K562 (cell line): ENCODE data around the gene CBX1. TPM values are rescaled to one million over a fixed set of nuclear protein-coding genes. Genes with fewer than 3 reads are reported as not detected.
A peak's percentile ranks its signal among the peaks of the same experiment; 100 is the strongest.

ENCODE experiments used
- ATAC-seq: fragments of 200-7000 bp; cut with Tn5 transposase; 3 replicates; pipeline ENCODE4 v1.9.1; 2020; ENCODE audit warnings: moderate library complexity
- BruUV-seq: library from RNA; stranded (reverse); fragments of 400-500 nt; replicated peaks from 2 replicates; lab custom pipeline; 2021; lab: Mats Ljungman, UMichigan
- CTCF ChIA-PET: fragments of 300-600 bp; formaldehyde crosslinking; extraction: SDS; loops from one replicate; lab custom pipeline; 2021; ENCODE audit warnings: low intra/inter-chr PET ratio; lab: Yijun Ruan, JAX
- POLR2A ChIA-PET: fragments of 300-600, 350-650 bp; sonication (Branson Sonifier 250); formaldehyde crosslinking; extraction: SDS; loops from one replicate; lab custom pipeline; 2021; ENCODE audit warnings: antibody characterized with exemption, inconsistent platforms; lab: Yijun Ruan, JAX
- DNase-seq, 4 experiments: peaks; one replicate each; pipeline versions ENCODE4 v3.0.0 to v3.0.0-alpha.2; 2011 to 2018; ENCODE audit warnings: low spot score in 3 of 4, mixed read lengths in 3 of 4; ENCODE audit errors: extremely low read depth in 1 of 4
- FAIRE-seq: peaks from 2 replicates; lab custom pipeline; 2011; peaks lifted over from hg19 to GRCh38; lab: Jason Lieb, UNC
- H2AFZ ChIP-seq: 2 replicates; pipeline ENCODE4 v1.6.0; 2011; ENCODE audit warnings: low read depth, low read length, control low read depth, inconsistent platforms
- H3K27ac ChIP-seq: fragments of 200-600 bp; 3 replicates; pipeline ENCODE4 v1.8.0; 2011; ENCODE audit warnings: low read depth, mild to moderate bottlenecking, control low read depth, inconsistent platforms, low read length, moderate library complexity, mixed read lengths; ENCODE audit errors: extremely low read depth
- H3K27me3 ChIP-seq, 2 experiments: fragments of 300-600 bp in 1 of 2; 2 replicates in 1 of 2; 3 replicates in 1 of 2; pipeline versions ENCODE4 v1.6.0 to v1.8.0; 2011; ENCODE audit warnings: inconsistent platforms in 2 of 2, low read length in 2 of 2, mild to moderate bottlenecking in 1 of 2, mixed read lengths in 1 of 2, moderate library complexity in 1 of 2; ENCODE audit not compliant: control insufficient read depth in 2 of 2, insufficient read depth in 2 of 2
- H3K36me3 ChIP-seq: fragments of 300-600 bp; 3 replicates; pipeline ENCODE4 v1.8.0; 2011; ENCODE audit warnings: mild to moderate bottlenecking, low read length, inconsistent platforms; ENCODE audit not compliant: control insufficient read depth, insufficient read depth
- H3K4me1 ChIP-seq, 2 experiments: fragments of 200-600 bp in 1 of 2; replicated peaks in 1 of 2; 2 replicates in 1 of 2; 3 replicates in 1 of 2; pipeline versions ENCODE4 v1.5.1 to v1.8.0; 2011; ENCODE audit warnings: inconsistent platforms in 2 of 2, low read length in 2 of 2, mild to moderate bottlenecking in 1 of 2, mixed read lengths in 1 of 2, moderate library complexity in 1 of 2; ENCODE audit not compliant: control insufficient read depth in 2 of 2, insufficient read depth in 2 of 2
- H3K4me2 ChIP-seq: 2 replicates; pipeline ENCODE4 v1.6.1; 2011; ENCODE audit warnings: low read length, control low read depth, inconsistent platforms, mixed read lengths; ENCODE audit not compliant: insufficient read depth
- H3K4me3 ChIP-seq: fragments of 200-600 bp; sonication (generic), shearing (Covaris generic); 2 replicates; pipeline ENCODE4 v1.5.1; 2016; ENCODE audit warnings: control low read depth, inconsistent platforms
- H3K79me2 ChIP-seq: fragments of 200-600 bp; 3 replicates; pipeline ENCODE4 v1.8.0; 2011; ENCODE audit warnings: low read length, inconsistent platforms; ENCODE audit not compliant: control insufficient read depth, insufficient read depth
- H3K9ac ChIP-seq, 2 experiments: 2 replicates each; pipeline versions ENCODE4 v1.6.0 to v1.6.1; 2011; ENCODE audit warnings: low read depth in 2 of 2, low read length in 2 of 2, control low read depth in 1 of 2, inconsistent platforms in 1 of 2, mild to moderate bottlenecking in 1 of 2, mixed read lengths in 1 of 2; ENCODE audit not compliant: insufficient read depth in 1 of 2
- H3K9me1 ChIP-seq: one replicate; pipeline ENCODE4 v1.6.0; 2011; ENCODE audit warnings: inconsistent platforms, mild to moderate bottlenecking, low read length, moderate library complexity; ENCODE audit not compliant: control insufficient read depth, insufficient read depth
- H3K9me3 ChIP-seq: replicated peaks from 2 replicates; pipeline ENCODE4 v1.5.1; 2011; ENCODE audit warnings: low read depth, low read length, inconsistent platforms; ENCODE audit not compliant: control insufficient read depth, insufficient read depth
- H4K20me1 ChIP-seq: replicated peaks from 2 replicates; pipeline ENCODE4 v1.6.1; 2011; ENCODE audit warnings: low read length, inconsistent platforms, mixed read lengths; ENCODE audit not compliant: control insufficient read depth, insufficient read depth
- CXXC5 ChIP-seq: fragments of 250-450 bp; sonication (Bioruptor Pico); IDR thresholded peaks from 2 replicates; pipeline ENCODE4 v1.8.0; 2022; ENCODE audit warnings: inconsistent platforms, mild to moderate bottlenecking, moderate library complexity
- ELF2 ChIP-seq: fragments of 250-450 bp; sonication (Bioruptor Pico); IDR thresholded peaks from 2 replicates; pipeline ENCODE4 v1.5.0; 2021; ENCODE audit warnings: mild to moderate bottlenecking
- FOXJ2 ChIP-seq: fragments of 200-800 bp; sonication (Bioruptor generic); IDR thresholded peaks from 2 replicates; pipeline ENCODE4 v1.6.1; 2016; ENCODE audit warnings: missing genetic modification characterization, missing compliant biosample characterization
- FOXP1 ChIP-seq: sonication (generic); formaldehyde crosslinking; IDR thresholded peaks from 2 replicates; pipeline ENCODE4 v1.8.0; 2022; ENCODE audit warnings: mild to moderate bottlenecking, missing genetic modification reagents
- HEY1 ChIP-seq: fragments of 250-450 bp; sonication (Bioruptor Pico); IDR thresholded peaks from 2 replicates; pipeline ENCODE4 v1.5.0; 2020; ENCODE audit warnings: mild to moderate bottlenecking, moderate library complexity, borderline replicate concordance
- NFE2L1 ChIP-seq: fragments of 450-650 bp; IDR thresholded peaks from 2 replicates; pipeline ENCODE4 v1.6.1; 2016; ENCODE audit warnings: missing genetic modification characterization, low read depth, mild to moderate bottlenecking, missing compliant biosample characterization, moderate library complexity, borderline replicate concordance
- RBM25 ChIP-seq: fragments of 200-400 bp; formaldehyde crosslinking; IDR thresholded peaks from 2 replicates; pipeline ENCODE4 v1.6.1; 2018; ENCODE audit warnings: low read length, low read depth, moderate library complexity; ENCODE audit not compliant: severe bottlenecking
- TAF15 ChIP-seq: fragments of 200-400 bp; formaldehyde crosslinking; IDR thresholded peaks from 2 replicates; pipeline ENCODE4 v1.6.1; 2017; ENCODE audit warnings: mild to moderate bottlenecking, low read depth, low read length, moderate library complexity
- YBX1 ChIP-seq: fragments of 450-650 bp; IDR thresholded peaks from 2 replicates; pipeline ENCODE4 v1.7.1; 2016; ENCODE audit warnings: mild to moderate bottlenecking
- ZNF121 ChIP-seq: sonication (generic); formaldehyde crosslinking; conservative IDR thresholded peaks from 2 replicates; pipeline ENCODE4 v1.8.0; 2022; ENCODE audit warnings: missing genetic modification reagents
- ZNF140 ChIP-seq: fragments of 250-450 bp; sonication (Bioruptor Pico); IDR thresholded peaks from 2 replicates; pipeline ENCODE4 v1.8.0; 2021; ENCODE audit warnings: moderate library complexity, mild to moderate bottlenecking, inconsistent platforms
- WGBS: fragments of 100-300 bp; shearing (Covaris generic); methylation state at CpG from one replicate; pipeline ENCODE4 v1.1.6; 2016; ENCODE audit warnings: low coverage, mixed read lengths; ENCODE audit not compliant: insufficient coverage; ENCODE audit errors: missing lambda C conversion rate; 5-methylcytosine and 5-hydroxymethylcytosine counted together
- in situ Hi-C: fragments of 300-500 bp; cut with MboI; formaldehyde crosslinking; loops from 4 replicates; pipeline ENCODE4 v1.15.0; 2018; ENCODE audit warnings: inconsistent platforms, mixed read lengths
- intact Hi-C: fragments of 100-400 bp; cut with micrococcal nuclease; formaldehyde crosslinking; loops from 2 replicates; pipeline ENCODE4 v1.14.2; 2022
- polyA plus RNA-seq, 8 experiments: library from polyadenylated mRNA; depleted of rRNA in 4 of 8; stranded (reverse) in 5 of 8; unstranded in 3 of 8; fragments of >200 nt; fragmentation: Nextera tagmentation in 2 of 8; fragmentation: Illumina TruSeq in 1 of 8; extraction: Ambion mirVana in 2 of 8; extraction: Trizol in 1 of 8; gene quantifications; 2 replicates each; pipeline versions ENCODE4 v1.2.1 to v1.2.3, GENCODE V29; 2011 to 2014; ENCODE audit warnings: inconsistent platforms in 1 of 8, missing spikeins in 1 of 8
- total RNA-seq, 7 experiments: library from RNA; depleted of rRNA in 6 of 7; stranded (reverse); fragments of >200 nt in 6 of 7; fragmentation: Illumina TruSeq in 2 of 7; extraction: Trizol in 2 of 7; gene quantifications; 2 replicates each; pipeline versions ENCODE4 v1.2.1 to v1.2.3, GENCODE V29; 2011 to 2021; ENCODE audit warnings: low replicate concordance in 1 of 7
- TF ChIP-seq, protein P1 (sequence below): fragments of 450-650 bp; IDR thresholded peaks from 2 replicates; pipeline ENCODE4 v1.6.1; 2017; ENCODE audit warnings: mild to moderate bottlenecking, moderate library complexity
- TF ChIP-seq, protein P2 (sequence below): fragments of 450-650 bp; formaldehyde crosslinking; IDR thresholded peaks from 2 replicates; pipeline ENCODE4 v1.4.0; 2022; ENCODE audit warnings: mild to moderate bottlenecking, moderate library complexity
- TF ChIP-seq, protein P3 (sequence below), 2 experiments: fragments of 450-650 bp; IDR thresholded peaks; 2 replicates each; pipeline ENCODE4 v1.6.1; 2016
- TF ChIP-seq, protein P4 (sequence below): fragments of 250-450 bp; sonication (Bioruptor Pico); IDR thresholded peaks from 2 replicates; pipeline ENCODE4 v1.4.0; 2020; ENCODE audit warnings: borderline replicate concordance
- TF ChIP-seq, protein P5 (sequence below): fragments of 250-450 bp; sonication (Bioruptor Pico); IDR thresholded peaks from 2 replicates; pipeline ENCODE4 v1.8.0; 2021; ENCODE audit warnings: moderate library complexity, mild to moderate bottlenecking, inconsistent platforms

The CBX1 gene
- total and polyA plus RNA-seq, 9 of the 15 experiments (the other 6 are each of a cell fraction or from before 2014, with no cell fraction given): 10.6 to 95.7 (median 52.7) TPM

DNA sequence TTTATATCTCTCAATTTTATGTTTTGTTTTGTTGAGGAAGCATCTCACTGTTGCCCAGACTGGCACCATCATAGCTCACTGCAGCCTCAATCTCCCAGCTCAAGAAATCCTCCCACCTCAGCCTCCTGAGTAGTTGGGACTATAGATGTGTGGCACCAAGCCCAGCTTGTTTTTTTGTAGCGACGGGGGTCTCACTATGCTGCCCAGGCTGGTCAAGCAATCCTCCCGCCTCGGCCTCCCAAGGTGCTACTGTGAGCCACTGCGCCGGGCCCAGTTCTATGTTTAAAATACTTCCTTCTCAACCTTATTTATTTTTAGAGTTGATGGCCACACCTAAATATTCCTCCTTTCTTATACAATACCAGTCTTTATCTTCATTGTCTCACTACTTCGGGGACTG is 55.0 kb downstream of the CBX1 start:
- H3K79me2 ChIP-seq: peaks cover 52% of the 10 kb centered on the region
- peak overlapping the region; percentile 96 for H3K4me2 ChIP-seq
- CTCF ChIA-PET: no interaction called here
- no peaks in the 10 kb centered on the region for H3K27me3 ChIP-seq
- peaks cover 19 to 26% of the 10 kb centered on the region in 2 experiments for H3K4me1 ChIP-seq
- WGBS: 69% methylated on average over 7 of the region's 7 CpGs
- FAIRE-seq (no peak), ATAC-seq (no peak), DNase-seq (no peak)
- no peak for TF ChIP-seq FOXJ2 (tag)
- TF ChIP-seq YBX1: no peak
- no peak for TF ChIP-seq HEY1
- TF ChIP-seq, protein P1, sequence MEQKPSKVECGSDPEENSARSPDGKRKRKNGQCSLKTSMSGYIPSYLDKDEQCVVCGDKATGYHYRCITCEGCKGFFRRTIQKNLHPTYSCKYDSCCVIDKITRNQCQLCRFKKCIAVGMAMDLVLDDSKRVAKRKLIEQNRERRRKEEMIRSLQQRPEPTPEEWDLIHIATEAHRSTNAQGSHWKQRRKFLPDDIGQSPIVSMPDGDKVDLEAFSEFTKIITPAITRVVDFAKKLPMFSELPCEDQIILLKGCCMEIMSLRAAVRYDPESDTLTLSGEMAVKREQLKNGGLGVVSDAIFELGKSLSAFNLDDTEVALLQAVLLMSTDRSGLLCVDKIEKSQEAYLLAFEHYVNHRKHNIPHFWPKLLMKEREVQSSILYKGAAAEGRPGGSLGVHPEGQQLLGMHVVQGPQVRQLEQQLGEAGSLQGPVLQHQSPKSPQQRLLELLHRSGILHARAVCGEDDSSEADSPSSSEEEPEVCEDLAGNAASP: no peak
- no peak for TF ChIP-seq ELF2 (CRISPR knock-in tag)
- TF ChIP-seq, protein P2, sequence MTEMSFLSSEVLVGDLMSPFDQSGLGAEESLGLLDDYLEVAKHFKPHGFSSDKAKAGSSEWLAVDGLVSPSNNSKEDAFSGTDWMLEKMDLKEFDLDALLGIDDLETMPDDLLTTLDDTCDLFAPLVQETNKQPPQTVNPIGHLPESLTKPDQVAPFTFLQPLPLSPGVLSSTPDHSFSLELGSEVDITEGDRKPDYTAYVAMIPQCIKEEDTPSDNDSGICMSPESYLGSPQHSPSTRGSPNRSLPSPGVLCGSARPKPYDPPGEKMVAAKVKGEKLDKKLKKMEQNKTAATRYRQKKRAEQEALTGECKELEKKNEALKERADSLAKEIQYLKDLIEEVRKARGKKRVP (CRISPR knock-in tag): no peak
- TF ChIP-seq FOXP1 (CRISPR knock-in tag): no peak
- TF ChIP-seq, protein P3, sequence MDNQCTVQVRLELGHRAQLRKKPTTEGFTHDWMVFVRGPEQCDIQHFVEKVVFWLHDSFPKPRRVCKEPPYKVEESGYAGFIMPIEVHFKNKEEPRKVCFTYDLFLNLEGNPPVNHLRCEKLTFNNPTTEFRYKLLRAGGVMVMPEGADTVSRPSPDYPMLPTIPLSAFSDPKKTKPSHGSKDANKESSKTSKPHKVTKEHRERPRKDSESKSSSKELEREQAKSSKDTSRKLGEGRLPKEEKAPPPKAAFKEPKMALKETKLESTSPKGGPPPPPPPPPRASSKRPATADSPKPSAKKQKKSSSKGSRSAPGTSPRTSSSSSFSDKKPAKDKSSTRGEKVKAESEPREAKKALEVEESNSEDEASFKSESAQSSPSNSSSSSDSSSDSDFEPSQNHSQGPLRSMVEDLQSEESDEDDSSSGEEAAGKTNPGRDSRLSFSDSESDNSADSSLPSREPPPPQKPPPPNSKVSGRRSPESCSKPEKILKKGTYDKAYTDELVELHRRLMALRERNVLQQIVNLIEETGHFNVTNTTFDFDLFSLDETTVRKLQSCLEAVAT (IDR thresholded peaks at IDR 0.05): no peak
- peak; percentile 68 for TF ChIP-seq ZNF121 (CRISPR knock-in tag)
- TF ChIP-seq RBM25: peak; percentile 37
- TF ChIP-seq, protein P4, sequence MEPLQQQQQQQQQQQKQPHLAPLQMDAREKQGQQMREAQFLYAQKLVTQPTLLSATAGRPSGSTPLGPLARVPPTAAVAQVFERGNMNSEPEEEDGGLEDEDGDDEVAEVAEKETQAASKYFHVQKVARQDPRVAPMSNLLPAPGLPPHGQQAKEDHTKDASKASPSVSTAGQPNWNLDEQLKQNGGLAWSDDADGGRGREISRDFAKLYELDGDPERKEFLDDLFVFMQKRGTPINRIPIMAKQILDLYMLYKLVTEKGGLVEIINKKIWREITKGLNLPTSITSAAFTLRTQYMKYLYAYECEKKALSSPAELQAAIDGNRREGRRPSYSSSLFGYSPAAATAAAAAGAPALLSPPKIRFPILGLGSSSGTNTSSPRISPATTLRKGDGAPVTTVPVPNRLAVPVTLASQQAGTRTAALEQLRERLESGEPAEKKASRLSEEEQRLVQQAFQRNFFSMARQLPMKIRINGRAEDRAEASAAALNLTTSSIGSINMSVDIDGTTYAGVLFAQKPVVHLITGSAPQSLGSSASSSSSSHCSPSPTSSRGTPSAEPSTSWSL: no peak
- TF ChIP-seq, protein P5, sequence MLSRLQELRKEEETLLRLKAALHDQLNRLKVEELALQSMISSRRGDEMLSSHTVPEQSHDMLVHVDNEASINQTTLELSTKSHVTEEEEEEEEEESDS (CRISPR knock-in tag): no peak
- TF ChIP-seq TAF15: no peak
- TF ChIP-seq CXXC5 (CRISPR knock-in tag): no peak
- no peak for TF ChIP-seq ZNF140 (CRISPR knock-in tag)
- no peak for TF ChIP-seq NFE2L1 (tag)
- H3K36me3 ChIP-seq: peaks cover 13% of the 10 kb centered on the region
- intact Hi-C loops (no loop called here), in situ Hi-C loops (no loop called here)
- no peaks in the 10 kb centered on the region for H3K9me3 ChIP-seq
- no TSS peak for BruUV-seq
- peaks cover 5% of the 10 kb centered on the region; the same call in 1 of the 2 replicates for H4K20me1 ChIP-seq
- peak overlapping the region; percentile 97; the same call in 2 of the 3 replicates for H3K27ac ChIP-seq
- peak overlapping the region; percentile 85 for H3K4me3 ChIP-seq
- no peak overlapping the region; the same call in 1 of the 2 replicates for H2AFZ ChIP-seq
- POLR2A ChIA-PET: interaction anchor here (0.7 to 9.0 kb wide), 7 partner anchors 11 to 580 kb away, joined by 3 to 74 read pairs (median 3); partner anchors contain the start of gene HOXB9
- peak overlapping the region; percentile 46 to 89; a peak in 3 of 4 replicates for H3K9ac ChIP-seq
- no peaks in the 10 kb centered on the region for H3K9me1 ChIP-seq
